T-helper 1 cell treated with Interleukin-12 subunit alpha and Interleukin-12 subunit beta and Interleukin-4 antibody, amounts not matched to agents 30 μg/mL and 1 μg/mL, for 36 hours (primary cell): Measurements from ENCODE around the gene ASXL2.

Experiments used
- H3K27ac Mint-ChIP-seq: one replicate; pipeline ENCODE4 v1.8.0; 2021; ENCODE audit warnings: mild to moderate bottlenecking, mixed read lengths
- H3K27me3 Mint-ChIP-seq: one replicate; pipeline ENCODE4 v1.8.0; 2021; ENCODE audit warnings: low read depth, mixed read lengths
- H3K36me3 Mint-ChIP-seq: one replicate; pipeline ENCODE4 v1.8.0; 2021; ENCODE audit warnings: low read depth, mixed read lengths
- H3K4me1 Mint-ChIP-seq: one replicate; pipeline ENCODE4 v1.8.0; 2021; ENCODE audit warnings: low read depth, mixed read lengths
- H3K4me3 Mint-ChIP-seq: one replicate; pipeline ENCODE4 v1.8.0; 2021; ENCODE audit warnings: mild to moderate bottlenecking, moderate library complexity, mixed read lengths
- H3K9me3 Mint-ChIP-seq: one replicate; pipeline ENCODE4 v1.8.0; 2021; ENCODE audit warnings: mixed read lengths

The ASXL2 gene

DNA sequence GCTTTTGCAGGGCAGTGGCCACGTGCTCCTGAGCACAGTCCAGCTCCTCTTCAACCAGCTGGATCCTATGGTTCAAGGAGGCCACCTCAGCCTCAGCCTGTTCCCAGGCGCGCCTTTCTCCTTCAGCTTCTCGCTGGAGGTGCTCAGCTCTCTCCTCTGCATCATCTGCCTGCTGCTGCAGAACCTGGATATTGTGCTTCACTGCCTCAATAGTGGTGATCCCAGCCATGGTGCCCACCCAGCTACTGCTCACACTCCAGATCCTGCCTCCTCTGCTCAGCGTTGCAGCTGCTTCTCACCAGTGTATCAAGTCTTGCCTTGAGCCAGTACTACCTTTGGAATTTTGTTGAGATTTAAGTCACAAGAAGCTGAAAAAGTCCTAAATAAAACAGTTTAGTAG, 67.9 kb downstream of the ASXL2 start:
- H3K4me1 Mint-ChIP-seq: peaks cover 32% of the 10 kb centered on the region

DNA sequence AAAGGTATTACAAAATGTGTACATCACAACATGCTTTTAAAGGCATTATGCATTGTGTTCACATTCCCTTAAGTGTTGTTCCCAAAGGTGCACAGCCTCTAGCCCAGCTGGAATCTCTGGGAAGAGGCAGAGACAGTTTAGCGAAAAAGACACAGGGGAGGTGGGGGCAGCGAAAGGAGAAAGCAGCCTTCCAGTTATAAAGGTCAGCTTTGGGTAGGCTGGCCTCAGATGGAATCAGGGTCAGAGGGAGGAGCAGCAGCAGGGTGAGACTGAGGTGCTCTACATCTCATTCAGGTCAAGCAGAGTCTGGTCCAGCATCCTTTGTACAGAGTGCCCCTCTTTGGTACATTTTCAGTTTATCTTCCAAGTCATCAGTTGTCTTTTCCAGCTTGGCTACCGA, 68.6 kb downstream of the ASXL2 start:
- no peak overlapping the region for H3K4me3 Mint-ChIP-seq
- peaks cover 34% of the 10 kb centered on the region for H3K4me1 Mint-ChIP-seq
- peaks cover 22% of the 10 kb centered on the region for H3K36me3 Mint-ChIP-seq
- H3K27ac Mint-ChIP-seq: no peak overlapping the region
- H3K27me3 Mint-ChIP-seq: no peaks in the 10 kb centered on the region
- H3K9me3 Mint-ChIP-seq: no peaks in the 10 kb centered on the region

More for the DNA sequence above, 67.9 kb downstream of the ASXL2 start:
- H3K4me3 Mint-ChIP-seq: no peak overlapping the region
- peaks cover 20% of the 10 kb centered on the region for H3K36me3 Mint-ChIP-seq
- H3K27ac Mint-ChIP-seq: no peak overlapping the region
- H3K9me3 Mint-ChIP-seq: no peaks in the 10 kb centered on the region
- no peaks in the 10 kb centered on the region for H3K27me3 Mint-ChIP-seq

DNA sequence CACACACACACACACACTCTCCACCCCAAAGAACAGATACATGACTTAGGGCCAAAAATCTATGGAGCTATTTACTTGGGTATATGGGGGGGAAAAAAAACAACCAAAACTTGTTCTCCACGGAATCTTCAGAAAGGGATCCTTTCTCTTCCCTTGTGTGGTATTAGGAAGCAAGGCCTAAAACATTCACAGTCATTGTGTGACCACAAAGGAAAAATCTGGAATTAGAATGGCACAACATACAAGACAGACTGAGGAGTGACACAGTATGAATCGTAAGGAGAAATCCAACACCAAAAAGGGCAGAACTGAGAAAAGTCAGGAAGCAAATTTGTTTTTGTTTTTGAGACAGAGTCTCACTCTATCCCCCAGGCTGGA, 70.3 kb downstream of the ASXL2 start:
- Mint-ChIP-seq H3K4me1 (peaks cover 45% of the 10 kb centered on the region), H3K27me3 (no peaks in the 10 kb centered on the region), H3K9me3 (no peaks in the 10 kb centered on the region), H3K36me3 (peaks cover 35% of the 10 kb centered on the region), H3K27ac (no peak overlapping the region), H3K4me3 (no peak overlapping the region)

DNA sequence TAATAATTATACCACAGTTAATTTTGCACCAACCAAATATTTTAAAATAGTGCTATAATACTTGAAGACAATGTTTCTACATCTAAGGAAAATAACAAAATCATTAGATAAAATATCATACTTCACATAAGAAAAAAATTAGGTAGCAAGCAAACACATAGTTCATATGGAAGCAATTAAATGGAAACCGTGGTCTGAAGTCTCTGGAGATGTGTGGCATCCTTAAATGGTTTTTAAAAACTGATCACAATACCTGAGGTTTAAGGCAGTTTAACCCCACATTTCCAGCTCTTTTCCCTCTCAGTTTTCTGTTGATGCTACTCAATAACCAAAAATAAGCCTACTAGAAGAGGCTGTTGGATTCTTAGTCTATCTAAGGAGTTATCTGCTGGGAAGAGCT, 71.3 kb downstream of the ASXL2 start:
- Mint-ChIP-seq H3K9me3 (no peaks in the 10 kb centered on the region), H3K36me3 (peaks cover 36% of the 10 kb centered on the region), H3K4me1 (peaks cover 45% of the 10 kb centered on the region), H3K27me3 (no peaks in the 10 kb centered on the region), H3K4me3 (no peak overlapping the region), H3K27ac (no peak overlapping the region)

DNA sequence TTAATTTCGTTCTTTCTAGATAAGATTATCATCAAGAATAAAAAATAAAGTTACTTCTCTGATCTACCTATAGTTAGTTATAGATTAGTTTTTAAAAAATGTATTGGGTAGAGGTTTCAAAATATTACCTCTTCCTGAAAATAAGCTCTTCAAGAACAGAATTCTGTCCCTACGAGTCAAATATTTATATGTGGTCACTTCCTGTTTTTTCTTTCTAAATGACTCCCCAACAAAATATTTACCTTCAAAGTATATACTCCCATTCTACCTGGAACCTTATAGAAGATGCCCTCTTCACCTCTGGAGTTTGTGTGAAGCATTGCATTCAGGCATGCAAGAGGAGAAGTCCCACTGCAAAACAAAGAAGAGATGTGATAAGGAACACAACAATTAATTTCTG, 72.3 kb downstream of the ASXL2 start:
- no peak overlapping the region for H3K4me3 Mint-ChIP-seq
- H3K27me3 Mint-ChIP-seq: no peaks in the 10 kb centered on the region
- H3K4me1 Mint-ChIP-seq: peaks cover 50% of the 10 kb centered on the region
- no peaks in the 10 kb centered on the region for H3K9me3 Mint-ChIP-seq
- peaks cover 37% of the 10 kb centered on the region for H3K36me3 Mint-ChIP-seq
- peak overlapping the region; percentile 52 for H3K27ac Mint-ChIP-seq

DNA sequence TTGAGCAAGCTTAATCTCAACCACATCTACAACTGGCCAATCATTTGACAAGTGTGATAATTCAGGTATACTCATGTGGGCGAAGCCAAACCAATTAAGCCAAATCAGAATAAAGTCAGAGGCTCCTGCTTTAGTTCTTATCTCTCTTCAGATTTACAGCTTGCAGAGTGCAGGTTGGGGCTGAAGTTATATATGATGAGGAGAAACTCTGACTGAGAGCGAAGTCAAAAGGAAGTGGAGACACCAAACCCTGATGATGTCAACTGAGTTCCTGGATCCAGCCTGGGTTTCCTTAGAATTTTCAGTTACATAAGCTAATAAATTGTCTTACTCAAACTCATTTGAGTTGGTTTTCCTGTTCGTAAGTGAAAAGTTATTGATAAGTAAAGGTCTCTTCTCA, 73.9 kb downstream of the ASXL2 start:
- no peak overlapping the region for H3K4me3 Mint-ChIP-seq
- peaks cover 31% of the 10 kb centered on the region for H3K36me3 Mint-ChIP-seq
- no peaks in the 10 kb centered on the region for H3K27me3 Mint-ChIP-seq
- H3K4me1 Mint-ChIP-seq: peaks cover 45% of the 10 kb centered on the region
- H3K9me3 Mint-ChIP-seq: no peaks in the 10 kb centered on the region
- H3K27ac Mint-ChIP-seq: peak overlapping the region; percentile 26

DNA sequence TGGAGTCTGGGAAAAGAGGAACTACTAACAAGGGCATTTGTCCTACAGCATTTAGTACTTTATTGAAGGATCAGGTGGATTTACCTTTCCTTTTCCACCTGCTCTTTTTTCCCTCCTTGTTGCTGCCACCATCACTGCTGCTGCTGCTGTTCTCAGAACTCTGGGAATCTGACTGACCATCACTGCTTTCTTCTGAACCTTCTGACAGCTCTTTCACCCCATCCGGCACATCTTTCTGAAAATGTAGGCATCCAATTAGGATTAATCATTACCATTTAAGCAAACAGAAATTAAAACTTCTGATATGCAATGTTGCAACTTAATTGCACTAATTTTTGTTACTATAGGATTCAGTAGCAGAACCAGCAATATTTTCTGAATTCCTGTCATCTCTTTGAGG, 79.0 kb downstream of the ASXL2 start:
- Mint-ChIP-seq H3K27ac (no peak overlapping the region), H3K9me3 (no peaks in the 10 kb centered on the region), H3K27me3 (no peaks in the 10 kb centered on the region), H3K36me3 (peaks cover 53% of the 10 kb centered on the region), H3K4me3 (no peak overlapping the region), H3K4me1 (peaks cover 54% of the 10 kb centered on the region)

DNA sequence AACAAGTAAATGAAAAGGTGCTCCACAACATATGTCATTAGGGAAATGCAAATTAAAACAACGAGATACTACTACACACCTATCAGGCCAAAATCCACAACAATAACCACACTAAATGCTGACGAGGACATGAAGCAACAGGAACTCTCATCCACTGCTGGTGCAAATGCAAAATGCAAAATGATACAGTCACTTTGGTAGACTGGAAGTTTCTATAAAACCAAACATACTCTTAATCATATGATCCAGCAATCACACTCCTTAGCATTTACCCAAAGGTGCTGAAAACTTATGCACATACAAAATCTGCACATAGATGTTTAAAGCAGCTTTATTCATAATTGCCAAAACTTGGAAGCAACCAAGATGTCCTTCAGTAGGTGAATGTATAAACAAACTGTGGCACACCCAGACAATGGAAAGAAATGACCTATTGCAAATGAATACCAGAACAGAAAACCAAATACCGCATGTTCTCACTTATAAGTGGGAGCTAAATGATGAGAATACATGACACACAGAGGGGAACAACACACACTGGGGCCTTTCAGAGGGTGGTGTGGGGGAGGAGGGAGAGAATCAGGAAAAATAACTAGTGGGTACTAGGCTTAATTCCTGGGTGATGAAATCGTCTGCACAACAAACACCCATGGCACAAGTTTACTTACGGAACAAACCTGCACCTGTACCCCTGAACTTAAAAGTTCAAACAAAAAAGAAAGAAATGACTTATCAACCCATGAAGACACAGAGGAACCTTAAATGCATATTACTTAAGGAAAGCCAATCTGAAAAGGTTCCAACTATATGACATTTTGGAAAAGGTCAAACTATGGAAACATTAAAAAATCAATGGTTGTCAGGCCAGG, 80.4 kb downstream of the ASXL2 start:
- Mint-ChIP-seq H3K27ac (peak overlapping the region; percentile 46), H3K4me1 (peaks cover 55% of the 10 kb centered on the region), H3K9me3 (no peaks in the 10 kb centered on the region), H3K36me3 (peaks cover 44% of the 10 kb centered on the region), H3K27me3 (no peaks in the 10 kb centered on the region), H3K4me3 (no peak overlapping the region)

DNA sequence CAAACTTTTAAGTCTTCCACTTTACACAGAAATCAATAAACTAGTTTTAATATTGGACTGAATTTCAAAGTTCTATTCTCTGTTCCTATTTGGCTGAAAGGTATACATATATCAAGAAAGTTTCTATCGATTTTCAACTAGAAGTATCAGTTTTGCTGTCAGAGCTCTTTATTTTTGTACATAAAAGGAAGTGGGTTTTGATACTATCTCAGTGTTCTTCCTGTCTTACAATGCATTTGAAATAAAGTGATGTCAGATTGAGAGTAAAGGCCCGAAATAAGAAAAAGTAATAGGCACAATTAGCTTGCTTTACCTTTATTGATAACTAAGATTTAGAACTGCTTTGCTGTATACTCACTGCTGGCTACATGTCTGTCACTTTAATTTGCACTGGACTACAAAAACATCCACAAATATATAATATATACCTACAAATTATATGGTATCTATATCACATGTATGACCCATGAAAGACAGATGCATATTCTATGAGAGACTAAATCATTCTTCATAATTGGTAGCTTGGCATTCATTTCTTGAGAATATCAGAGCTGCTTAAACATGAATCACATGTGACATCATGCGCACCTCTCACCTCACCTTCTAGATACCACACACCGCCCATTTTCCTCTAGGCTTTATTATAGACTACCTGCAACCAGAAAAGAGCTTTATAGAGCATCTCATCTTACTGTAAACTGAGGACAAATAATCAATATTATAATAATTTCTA, 83.6 kb downstream of the ASXL2 start:
- peaks cover 51% of the 10 kb centered on the region for H3K36me3 Mint-ChIP-seq
- H3K4me1 Mint-ChIP-seq: peaks cover 61% of the 10 kb centered on the region
- H3K9me3 Mint-ChIP-seq: no peaks in the 10 kb centered on the region
- H3K27ac Mint-ChIP-seq: peak overlapping the region; percentile 74
- no peaks in the 10 kb centered on the region for H3K27me3 Mint-ChIP-seq
- peak overlapping the region; percentile 71 for H3K4me3 Mint-ChIP-seq

DNA sequence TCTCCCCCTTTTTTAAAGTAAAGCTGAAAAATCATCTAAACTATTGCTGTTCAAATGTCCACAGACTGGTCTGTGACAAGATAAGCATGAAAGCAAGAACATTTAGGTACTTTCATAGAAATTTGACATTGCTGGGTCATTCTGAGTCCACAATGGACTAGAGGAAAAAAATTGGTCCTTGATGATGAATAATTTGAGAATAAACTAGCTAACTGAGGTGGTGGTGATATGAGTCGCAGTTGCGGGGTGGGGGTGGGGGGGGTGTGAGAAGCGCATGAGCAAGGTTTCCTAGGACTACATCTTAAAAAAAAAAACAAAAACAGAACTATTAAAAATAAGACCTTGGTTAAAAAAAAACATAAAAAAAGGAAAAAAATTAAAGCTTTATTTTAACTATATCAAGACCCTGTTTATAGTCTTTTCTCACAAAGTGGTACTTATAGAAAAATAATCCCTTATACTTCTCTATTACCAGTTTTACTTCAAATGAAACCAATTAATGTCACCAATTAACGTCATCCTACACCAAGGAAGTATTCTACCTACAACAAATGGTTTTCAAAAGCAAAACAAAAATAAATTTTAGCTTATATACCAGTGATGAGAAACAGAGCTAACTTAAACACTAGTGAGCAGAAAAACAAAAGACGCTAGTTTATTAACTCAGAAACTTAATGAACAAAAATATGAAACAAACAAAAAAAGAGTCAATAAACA, 88.1 kb downstream of the ASXL2 start:
- Mint-ChIP-seq H3K27ac (no peak overlapping the region), H3K36me3 (peaks cover 24% of the 10 kb centered on the region), H3K4me3 (no peak overlapping the region), H3K27me3 (no peaks in the 10 kb centered on the region), H3K9me3 (no peaks in the 10 kb centered on the region), H3K4me1 (peaks cover 34% of the 10 kb centered on the region)

DNA sequence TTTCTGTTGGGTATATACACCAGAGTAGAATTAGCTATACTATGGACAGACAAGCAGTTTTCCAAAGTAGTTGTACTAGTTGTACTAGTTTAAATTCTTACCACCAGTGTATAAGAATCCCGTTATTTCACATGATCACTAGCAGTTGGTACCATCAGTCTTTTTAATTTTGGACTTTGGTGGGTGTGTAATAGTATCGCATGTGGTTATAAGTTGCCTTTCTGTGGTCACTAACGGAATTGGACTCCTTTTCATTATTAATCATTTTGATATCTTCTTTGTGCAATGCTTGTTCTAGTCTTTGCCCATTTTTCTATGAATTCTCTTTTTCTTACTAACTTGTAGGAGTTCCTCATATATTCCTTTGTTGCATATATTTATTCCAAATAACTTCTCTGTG, 89.8 kb downstream of the ASXL2 start:
- H3K36me3 Mint-ChIP-seq: peaks cover 25% of the 10 kb centered on the region
- H3K4me1 Mint-ChIP-seq: peaks cover 18% of the 10 kb centered on the region
- H3K4me3 Mint-ChIP-seq: no peak overlapping the region
- H3K9me3 Mint-ChIP-seq: no peaks in the 10 kb centered on the region
- no peak overlapping the region for H3K27ac Mint-ChIP-seq
- H3K27me3 Mint-ChIP-seq: no peaks in the 10 kb centered on the region

DNA sequence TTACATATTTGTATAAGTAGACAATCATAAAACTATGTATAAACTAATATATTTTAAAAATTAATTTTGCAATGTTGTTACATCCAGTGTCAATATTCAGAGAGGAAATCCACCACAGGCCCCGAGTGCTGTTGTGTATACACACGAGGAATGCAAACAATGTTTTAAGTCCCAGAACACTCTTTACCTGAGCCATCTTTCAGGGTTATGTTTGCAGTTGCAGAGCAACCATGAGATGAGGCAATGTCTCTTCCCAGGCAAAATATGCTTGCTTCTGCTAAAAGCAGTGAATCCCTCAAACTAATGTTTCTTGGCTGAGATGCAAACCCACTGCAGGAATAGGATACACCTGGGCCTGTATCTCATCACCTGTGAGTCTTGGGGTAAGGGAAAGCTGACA, 91.3 kb downstream of the ASXL2 start:
- H3K9me3 Mint-ChIP-seq: no peaks in the 10 kb centered on the region
- no peak overlapping the region for H3K27ac Mint-ChIP-seq
- no peaks in the 10 kb centered on the region for H3K27me3 Mint-ChIP-seq
- no peak overlapping the region for H3K4me3 Mint-ChIP-seq
- H3K4me1 Mint-ChIP-seq: peaks cover 15% of the 10 kb centered on the region
- H3K36me3 Mint-ChIP-seq: peaks cover 22% of the 10 kb centered on the region

DNA sequence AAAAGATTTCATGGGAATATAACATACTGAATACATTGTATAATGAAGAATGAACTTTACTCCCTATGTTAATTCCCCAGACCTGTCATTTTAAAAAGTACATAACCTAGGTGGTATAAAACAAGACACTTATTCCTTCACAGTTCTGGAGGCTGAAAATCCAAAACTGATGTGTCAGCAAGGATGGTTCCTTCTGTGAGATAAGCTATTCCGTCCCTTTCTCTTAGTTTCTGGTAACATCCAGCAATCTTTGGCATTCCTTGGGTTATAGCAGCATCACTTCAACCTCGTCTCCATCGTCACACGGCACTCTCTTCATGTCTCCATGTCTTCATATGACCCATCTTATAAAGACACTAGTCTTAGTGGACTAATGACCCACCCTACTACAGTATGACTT, 93.9 kb downstream of the ASXL2 start:
- Mint-ChIP-seq H3K36me3 (peaks cover 12% of the 10 kb centered on the region), H3K27ac (no peak overlapping the region), H3K9me3 (no peaks in the 10 kb centered on the region), H3K27me3 (no peaks in the 10 kb centered on the region), H3K4me1 (peaks cover 3% of the 10 kb centered on the region), H3K4me3 (no peak overlapping the region)

DNA sequence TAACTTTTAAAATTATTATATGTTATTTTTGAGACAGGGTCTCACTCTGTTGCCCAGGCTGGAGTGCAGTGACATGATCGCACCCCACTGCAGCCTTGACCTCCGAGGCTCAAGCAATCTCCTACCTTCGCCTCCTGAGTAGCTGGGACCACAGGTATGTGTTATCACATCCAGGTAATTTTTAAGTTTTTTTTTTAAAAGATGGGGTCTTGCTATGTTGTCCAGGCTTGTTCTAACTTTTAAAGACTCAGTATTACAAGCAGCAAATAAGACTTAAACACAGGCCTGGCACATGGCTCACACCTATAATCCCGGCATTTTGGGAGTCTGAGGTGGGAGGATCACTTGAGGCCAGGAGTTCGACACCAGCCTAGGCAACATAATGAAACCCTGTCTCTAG, 101.2 kb downstream of the ASXL2 start:
- no peak overlapping the region for H3K27ac Mint-ChIP-seq
- H3K27me3 Mint-ChIP-seq: no peaks in the 10 kb centered on the region
- H3K4me3 Mint-ChIP-seq: no peak overlapping the region
- no peaks in the 10 kb centered on the region for H3K9me3 Mint-ChIP-seq
- H3K4me1 Mint-ChIP-seq: peaks cover 2% of the 10 kb centered on the region
- H3K36me3 Mint-ChIP-seq: peaks cover 10% of the 10 kb centered on the region

DNA sequence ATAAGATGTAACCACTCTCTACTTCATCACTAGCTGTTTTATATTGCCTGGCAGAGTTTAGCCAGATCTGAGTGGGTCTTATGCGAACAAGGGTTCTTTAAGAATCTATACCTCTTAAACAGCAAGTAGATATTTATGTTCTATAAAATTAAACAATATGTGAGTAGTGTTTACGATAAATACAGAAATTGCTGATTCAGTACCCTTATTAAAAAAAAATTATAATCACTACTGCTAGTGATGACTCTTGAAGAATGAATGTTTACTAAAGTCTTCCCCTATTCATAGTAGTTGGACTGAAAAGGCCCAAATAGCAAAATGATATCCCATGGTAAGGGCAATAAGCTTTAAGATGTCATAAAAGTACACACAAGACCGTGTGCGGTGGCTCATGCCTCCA, 106.2 kb downstream of the ASXL2 start:
- Mint-ChIP-seq H3K27me3 (no peaks in the 10 kb centered on the region), H3K4me1 (peaks cover 4% of the 10 kb centered on the region), H3K36me3 (peaks cover 31% of the 10 kb centered on the region), H3K4me3 (no peak overlapping the region), H3K27ac (no peak overlapping the region), H3K9me3 (no peaks in the 10 kb centered on the region)
